Measurements from ENCODE around the gene IQGAP2.

DNA sequence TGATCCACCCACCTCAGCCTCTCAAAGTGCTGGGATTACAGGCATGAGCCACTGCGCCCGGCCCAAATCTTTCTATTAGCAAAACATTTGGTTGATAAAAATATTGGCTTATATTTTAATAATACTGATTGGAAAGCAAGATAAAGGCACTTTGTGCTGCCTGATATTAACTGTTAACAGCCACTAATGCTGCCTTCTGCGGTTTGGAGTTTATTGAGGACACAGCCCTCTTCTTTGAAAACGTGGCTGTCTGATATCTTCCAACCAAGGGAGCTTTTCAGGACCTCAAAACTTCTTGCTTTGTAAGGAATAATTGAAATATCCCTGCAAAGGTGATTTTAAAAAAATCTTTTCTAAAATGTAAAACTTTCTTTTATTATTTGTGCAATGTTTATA lies 94.0 kb downstream of the IQGAP2 start:
- TF ChIP-seq POLR2AphosphoS5 (IDR thresholded peaks at IDR 0.05; ENCODE audit: borderline replicate concordance, low read depth, low read length) (no peak), EZH2 (IDR thresholded peaks at IDR 0.05) (no peak), FOXP2 (optimal IDR thresholded peaks at IDR 0.05; ENCODE audit: control extremely low read depth, extremely low read length, insufficient read depth) (no peak)
